HTERT RPE-1 (cell line): ENCODE data around the gene EPB41.
"Not testable (repeated sequence)": the region's sequence is repeated elsewhere in the genome, so short reads cannot be mapped to it uniquely, and the experiment has no call there.

Experiments used
- in situ Hi-C: fragments of 300-500 bp; cut with MboI; formaldehyde crosslinking; loops from 4 replicates; pipeline ENCODE4 v1.14.3; 2020; ENCODE audit warnings: low sequenced_read_pairs

The EPB41 gene

GRCh38 chr1:29124366-29125236 is 210.2 kb downstream of the EPB41 start:
- in situ Hi-C loops, result no loop called here

- in situ Hi-C loops, result no loop called here
Measured at GRCh38 chr1:29125237-29125641, 210.9 kb downstream of the EPB41 start.

- in situ Hi-C loops, result no loop called here
Measured at GRCh38 chr1:29125788-29126187, 211.4 kb downstream of the EPB41 start.

GRCh38 chr1:29126198-29126597 is 211.8 kb downstream of the EPB41 start:
- in situ Hi-C loops, result no loop called here

GRCh38 chr1:29128739-29129138 is 214.4 kb downstream of the EPB41 start:
- in situ Hi-C loops, result no loop called here

- in situ Hi-C loops, result no loop called here
Measured at GRCh38 chr1:29129916-29130315, 215.5 kb downstream of the EPB41 start.

- in situ Hi-C loops, result not testable (repeated sequence)
Measured at GRCh38 chr1:29131056-29131455, 216.7 kb downstream of the EPB41 start.

- in situ Hi-C loops, result no loop called here
Measured at GRCh38 chr1:29133861-29134694, 219.7 kb downstream of the EPB41 start.

- in situ Hi-C loops, result no loop called here
Measured at GRCh38 chr1:29134695-29135028, 220.3 kb downstream of the EPB41 start.

- in situ Hi-C loops, result no loop called here
Measured at GRCh38 chr1:29136391-29136915, 222.1 kb downstream of the EPB41 start.

- in situ Hi-C loops, result no loop called here
Measured at GRCh38 chr1:29142714-29143113, 228.3 kb downstream of the EPB41 start.

- in situ Hi-C loops, result no loop called here
Measured at GRCh38 chr1:29144178-29144577, 229.8 kb downstream of the EPB41 start.

- in situ Hi-C loops, result no loop called here
Measured at GRCh38 chr1:29145739-29146437, 231.5 kb downstream of the EPB41 start.

- in situ Hi-C loops, result no loop called here
Measured at GRCh38 chr1:29148656-29149491, 234.5 kb downstream of the EPB41 start.

- in situ Hi-C loops, result not testable (repeated sequence)
Measured at GRCh38 chr1:29150346-29150745, 236.0 kb downstream of the EPB41 start.

- in situ Hi-C loops, result no loop called here
Measured at GRCh38 chr1:29152046-29152805, 237.9 kb downstream of the EPB41 start.

- in situ Hi-C loops, result no loop called here
Measured at GRCh38 chr1:29156543-29157268, 242.3 kb downstream of the EPB41 start.

- in situ Hi-C loops, result no loop called here
Measured at GRCh38 chr1:29157269-29157601, 242.9 kb downstream of the EPB41 start.

- in situ Hi-C loops, result no loop called here
Measured at GRCh38 chr1:29159773-29160172, 245.4 kb downstream of the EPB41 start.
